H1 (cell line): ENCODE results near the gene CROCC2. TPM values are rescaled to one million over a fixed set of nuclear protein-coding genes. Genes with fewer than 3 reads are reported as not detected.

Experiments used
- EZH2 ChIP-seq: fragments of 200-600 bp; sonication (generic); IDR thresholded peaks from 2 replicates; pipeline ENCODE4 v1.7.1; 2012; ENCODE audit warnings: low read depth, mild to moderate bottlenecking, moderate library complexity, low read length, inconsistent platforms; ENCODE audit not compliant: severe bottlenecking
- JUN ChIP-seq: IDR thresholded peaks from 2 replicates; pipeline ENCODE4 v1.6.1; 2011; ENCODE audit warnings: low read depth, mild to moderate bottlenecking, improper control_type of control experiment, low read length
- POLR2A ChIP-seq, 2 experiments: IDR thresholded peaks; 1 replicate in 1 of 2; 2 replicates in 1 of 2; pipeline ENCODE4 v1.6.1; 2011; ENCODE audit warnings: low read depth in 2 of 2, low read length in 2 of 2, mild to moderate bottlenecking in 2 of 2; ENCODE audit errors: control extremely low read depth in 1 of 2
- SP2 ChIP-seq: IDR thresholded peaks from 2 replicates; pipeline ENCODE4 v1.6.1; 2012; ENCODE audit warnings: mild to moderate bottlenecking, low read length, inconsistent platforms
- SP4 ChIP-seq: IDR thresholded peaks from 2 replicates; pipeline ENCODE4 v1.6.1; 2012; ENCODE audit warnings: low read length, inconsistent platforms
- polyA plus RNA-seq, 7 experiments: library from polyadenylated mRNA; depleted of rRNA in 3 of 7; stranded (reverse) in 5 of 7; unstranded in 2 of 7; fragments of >200 nt in 5 of 7; fragments of 200-250 nt in 2 of 7; gene quantifications; 1 replicate in 5 of 7; 2 replicates in 1 of 7; 4 replicates in 1 of 7; pipeline versions ENCODE4 v1.2.1 to v1.2.3, GENCODE V29; 2011 to 2013; ENCODE audit warnings: missing spikeins in 2 of 7, mixed read lengths in 2 of 7
- total RNA-seq: library from RNA; stranded (reverse); fragmentation: NEBNext Ultra II Directional; extraction: Animal tissue kit (Norgen Biotek cat#: 25700); gene quantifications from 2 replicates; pipeline ENCODE4 v1.2.1, GENCODE V29; 2021
- TF ChIP-seq, protein P1 (sequence below): IDR thresholded peaks from 2 replicates; pipeline ENCODE4 v1.6.1; 2011; ENCODE audit warnings: low read depth, mild to moderate bottlenecking, low read length; ENCODE audit not compliant: insufficient read depth
- TF ChIP-seq, protein P2 (sequence below): fragments of 300-600 bp; sonication (generic); IDR thresholded peaks from 2 replicates; pipeline ENCODE4 v1.7.1; 2012; ENCODE audit warnings: low read length, moderate library complexity, mild to moderate bottlenecking, inconsistent platforms; ENCODE audit not compliant: insufficient replicate concordance

CROCC2 gene
- total and polyA plus RNA-seq, 2 of the 8 experiments (the other 6 are each of a cell fraction or from before 2014, with no cell fraction given): not detected

DNA sequence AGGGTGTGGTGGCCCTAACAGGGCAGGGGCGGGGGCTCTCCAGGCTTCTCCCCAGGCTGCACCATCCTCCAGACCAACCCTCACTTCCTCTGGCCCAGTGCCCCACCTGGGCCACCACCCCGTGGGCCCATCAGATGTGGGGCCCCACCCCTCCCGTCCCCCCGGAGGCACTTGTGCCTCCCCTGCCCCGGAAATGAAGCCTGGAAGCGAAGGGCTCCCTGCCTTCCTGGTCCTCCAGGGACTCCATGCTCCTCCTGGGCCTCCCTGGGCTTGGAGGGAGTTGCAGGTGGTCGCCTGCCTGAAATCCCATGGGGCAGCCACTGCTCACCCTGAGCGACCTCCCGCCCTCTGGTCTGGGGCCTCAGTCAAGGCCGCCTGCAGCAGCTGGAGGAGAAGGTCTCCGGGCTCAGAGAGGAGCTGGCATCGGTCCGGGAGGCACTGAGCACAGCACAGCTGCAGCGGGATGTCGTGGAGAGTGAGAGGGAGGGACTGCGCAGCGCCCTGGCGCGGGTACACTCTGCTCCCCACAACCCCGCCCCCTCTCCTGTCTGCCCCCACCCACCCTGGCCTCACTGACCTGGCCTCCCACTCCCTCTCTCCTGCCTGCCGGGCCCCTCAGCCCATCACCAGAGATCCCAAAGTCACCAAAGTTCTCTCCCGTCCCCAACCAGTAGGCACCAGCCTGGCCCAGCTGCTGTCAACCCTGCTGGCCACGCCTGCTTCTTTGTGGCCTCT is 28.0 kb downstream of the CROCC2 start (continued):
- TF ChIP-seq, protein P1, sequence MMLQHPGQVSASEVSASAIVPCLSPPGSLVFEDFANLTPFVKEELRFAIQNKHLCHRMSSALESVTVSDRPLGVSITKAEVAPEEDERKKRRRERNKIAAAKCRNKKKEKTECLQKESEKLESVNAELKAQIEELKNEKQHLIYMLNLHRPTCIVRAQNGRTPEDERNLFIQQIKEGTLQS: no peak
- TF ChIP-seq SP4: no peak
- no peak for TF ChIP-seq EZH2
- no peak for TF ChIP-seq POLR2A (IDR thresholded peaks at IDR 0.05; ENCODE audit: control extremely low read depth in 1 of 2, low read depth in 2 of 2, low read length in 2 of 2)
- TF ChIP-seq JUN: no peak
- no peak for TF ChIP-seq SP2
- TF ChIP-seq, protein P2, sequence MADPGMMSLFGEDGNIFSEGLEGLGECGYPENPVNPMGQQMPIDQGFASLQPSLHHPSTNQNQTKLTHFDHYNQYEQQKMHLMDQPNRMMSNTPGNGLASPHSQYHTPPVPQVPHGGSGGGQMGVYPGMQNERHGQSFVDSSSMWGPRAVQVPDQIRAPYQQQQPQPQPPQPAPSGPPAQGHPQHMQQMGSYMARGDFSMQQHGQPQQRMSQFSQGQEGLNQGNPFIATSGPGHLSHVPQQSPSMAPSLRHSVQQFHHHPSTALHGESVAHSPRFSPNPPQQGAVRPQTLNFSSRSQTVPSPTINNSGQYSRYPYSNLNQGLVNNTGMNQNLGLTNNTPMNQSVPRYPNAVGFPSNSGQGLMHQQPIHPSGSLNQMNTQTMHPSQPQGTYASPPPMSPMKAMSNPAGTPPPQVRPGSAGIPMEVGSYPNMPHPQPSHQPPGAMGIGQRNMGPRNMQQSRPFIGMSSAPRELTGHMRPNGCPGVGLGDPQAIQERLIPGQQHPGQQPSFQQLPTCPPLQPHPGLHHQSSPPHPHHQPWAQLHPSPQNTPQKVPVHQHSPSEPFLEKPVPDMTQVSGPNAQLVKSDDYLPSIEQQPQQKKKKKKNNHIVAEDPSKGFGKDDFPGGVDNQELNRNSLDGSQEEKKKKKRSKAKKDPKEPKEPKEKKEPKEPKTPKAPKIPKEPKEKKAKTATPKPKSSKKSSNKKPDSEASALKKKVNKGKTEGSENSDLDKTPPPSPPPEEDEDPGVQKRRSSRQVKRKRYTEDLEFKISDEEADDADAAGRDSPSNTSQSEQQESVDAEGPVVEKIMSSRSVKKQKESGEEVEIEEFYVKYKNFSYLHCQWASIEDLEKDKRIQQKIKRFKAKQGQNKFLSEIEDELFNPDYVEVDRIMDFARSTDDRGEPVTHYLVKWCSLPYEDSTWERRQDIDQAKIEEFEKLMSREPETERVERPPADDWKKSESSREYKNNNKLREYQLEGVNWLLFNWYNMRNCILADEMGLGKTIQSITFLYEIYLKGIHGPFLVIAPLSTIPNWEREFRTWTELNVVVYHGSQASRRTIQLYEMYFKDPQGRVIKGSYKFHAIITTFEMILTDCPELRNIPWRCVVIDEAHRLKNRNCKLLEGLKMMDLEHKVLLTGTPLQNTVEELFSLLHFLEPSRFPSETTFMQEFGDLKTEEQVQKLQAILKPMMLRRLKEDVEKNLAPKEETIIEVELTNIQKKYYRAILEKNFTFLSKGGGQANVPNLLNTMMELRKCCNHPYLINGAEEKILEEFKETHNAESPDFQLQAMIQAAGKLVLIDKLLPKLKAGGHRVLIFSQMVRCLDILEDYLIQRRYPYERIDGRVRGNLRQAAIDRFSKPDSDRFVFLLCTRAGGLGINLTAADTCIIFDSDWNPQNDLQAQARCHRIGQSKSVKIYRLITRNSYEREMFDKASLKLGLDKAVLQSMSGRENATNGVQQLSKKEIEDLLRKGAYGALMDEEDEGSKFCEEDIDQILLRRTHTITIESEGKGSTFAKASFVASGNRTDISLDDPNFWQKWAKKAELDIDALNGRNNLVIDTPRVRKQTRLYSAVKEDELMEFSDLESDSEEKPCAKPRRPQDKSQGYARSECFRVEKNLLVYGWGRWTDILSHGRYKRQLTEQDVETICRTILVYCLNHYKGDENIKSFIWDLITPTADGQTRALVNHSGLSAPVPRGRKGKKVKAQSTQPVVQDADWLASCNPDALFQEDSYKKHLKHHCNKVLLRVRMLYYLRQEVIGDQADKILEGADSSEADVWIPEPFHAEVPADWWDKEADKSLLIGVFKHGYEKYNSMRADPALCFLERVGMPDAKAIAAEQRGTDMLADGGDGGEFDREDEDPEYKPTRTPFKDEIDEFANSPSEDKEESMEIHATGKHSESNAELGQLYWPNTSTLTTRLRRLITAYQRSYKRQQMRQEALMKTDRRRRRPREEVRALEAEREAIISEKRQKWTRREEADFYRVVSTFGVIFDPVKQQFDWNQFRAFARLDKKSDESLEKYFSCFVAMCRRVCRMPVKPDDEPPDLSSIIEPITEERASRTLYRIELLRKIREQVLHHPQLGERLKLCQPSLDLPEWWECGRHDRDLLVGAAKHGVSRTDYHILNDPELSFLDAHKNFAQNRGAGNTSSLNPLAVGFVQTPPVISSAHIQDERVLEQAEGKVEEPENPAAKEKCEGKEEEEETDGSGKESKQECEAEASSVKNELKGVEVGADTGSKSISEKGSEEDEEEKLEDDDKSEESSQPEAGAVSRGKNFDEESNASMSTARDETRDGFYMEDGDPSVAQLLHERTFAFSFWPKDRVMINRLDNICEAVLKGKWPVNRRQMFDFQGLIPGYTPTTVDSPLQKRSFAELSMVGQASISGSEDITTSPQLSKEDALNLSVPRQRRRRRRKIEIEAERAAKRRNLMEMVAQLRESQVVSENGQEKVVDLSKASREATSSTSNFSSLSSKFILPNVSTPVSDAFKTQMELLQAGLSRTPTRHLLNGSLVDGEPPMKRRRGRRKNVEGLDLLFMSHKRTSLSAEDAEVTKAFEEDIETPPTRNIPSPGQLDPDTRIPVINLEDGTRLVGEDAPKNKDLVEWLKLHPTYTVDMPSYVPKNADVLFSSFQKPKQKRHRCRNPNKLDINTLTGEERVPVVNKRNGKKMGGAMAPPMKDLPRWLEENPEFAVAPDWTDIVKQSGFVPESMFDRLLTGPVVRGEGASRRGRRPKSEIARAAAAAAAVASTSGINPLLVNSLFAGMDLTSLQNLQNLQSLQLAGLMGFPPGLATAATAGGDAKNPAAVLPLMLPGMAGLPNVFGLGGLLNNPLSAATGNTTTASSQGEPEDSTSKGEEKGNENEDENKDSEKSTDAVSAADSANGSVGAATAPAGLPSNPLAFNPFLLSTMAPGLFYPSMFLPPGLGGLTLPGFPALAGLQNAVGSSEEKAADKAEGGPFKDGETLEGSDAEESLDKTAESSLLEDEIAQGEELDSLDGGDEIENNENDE: no peak
